Esophagus squamous epithelium (tissue), 4 donors: ENCODE measurements around the gene ZNF524.

Experiments used
- POLR2A ChIP-seq, 4 donors: fragments of 450-650 bp; IDR thresholded peaks; one replicate each; pipeline ENCODE4 v1.6.1; 2017; ENCODE audit warnings: antibody characterized with exemption in 4 of 4, mild to moderate bottlenecking in 4 of 4, moderate library complexity in 3 of 4
- TF ChIP-seq, protein P1 (sequence below), 6 experiments: fragments of 450-650 bp in 4 of 6; fragments of 200-600 bp in 2 of 6; sonication (generic) in 2 of 6; IDR thresholded peaks; one replicate each; pipeline ENCODE4 v1.5.1; 2016 to 2019; ENCODE audit warnings: antibody characterized with exemption in 6 of 6, mild to moderate bottlenecking in 4 of 6, moderate library complexity in 4 of 6

- TF ChIP-seq, protein P1, sequence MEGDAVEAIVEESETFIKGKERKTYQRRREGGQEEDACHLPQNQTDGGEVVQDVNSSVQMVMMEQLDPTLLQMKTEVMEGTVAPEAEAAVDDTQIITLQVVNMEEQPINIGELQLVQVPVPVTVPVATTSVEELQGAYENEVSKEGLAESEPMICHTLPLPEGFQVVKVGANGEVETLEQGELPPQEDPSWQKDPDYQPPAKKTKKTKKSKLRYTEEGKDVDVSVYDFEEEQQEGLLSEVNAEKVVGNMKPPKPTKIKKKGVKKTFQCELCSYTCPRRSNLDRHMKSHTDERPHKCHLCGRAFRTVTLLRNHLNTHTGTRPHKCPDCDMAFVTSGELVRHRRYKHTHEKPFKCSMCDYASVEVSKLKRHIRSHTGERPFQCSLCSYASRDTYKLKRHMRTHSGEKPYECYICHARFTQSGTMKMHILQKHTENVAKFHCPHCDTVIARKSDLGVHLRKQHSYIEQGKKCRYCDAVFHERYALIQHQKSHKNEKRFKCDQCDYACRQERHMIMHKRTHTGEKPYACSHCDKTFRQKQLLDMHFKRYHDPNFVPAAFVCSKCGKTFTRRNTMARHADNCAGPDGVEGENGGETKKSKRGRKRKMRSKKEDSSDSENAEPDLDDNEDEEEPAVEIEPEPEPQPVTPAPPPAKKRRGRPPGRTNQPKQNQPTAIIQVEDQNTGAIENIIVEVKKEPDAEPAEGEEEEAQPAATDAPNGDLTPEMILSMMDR (IDR thresholded peaks at IDR 0.05): no peak
- TF ChIP-seq POLR2A (IDR thresholded peaks at IDR 0.05): no peak
These were observed 18.3 kb upstream of the ZNF524 start for GRCh38 chr19:55581823-55582223.
